Endothelial cell of umbilical vein (primary cell): ENCODE results near the gene KIF4A.

ENCODE experiments used
- CTCF ChIP-seq, 2 donors: IDR thresholded peaks; 1 replicate in 1 of 2; 2 replicates in 1 of 2; pipeline ENCODE4 v1.5.1; 2011; ENCODE audit warnings: low read length in 2 of 2, mild to moderate bottlenecking in 2 of 2, moderate library complexity in 2 of 2, control low read depth in 1 of 2, inconsistent platforms in 1 of 2, low read depth in 1 of 2; ENCODE audit not compliant: insufficient read depth in 1 of 2; ENCODE audit errors: extremely low read depth in 1 of 2
- EZH2 ChIP-seq: IDR thresholded peaks from 2 replicates; pipeline ENCODE4 v1.6.1; 2012; ENCODE audit warnings: borderline replicate concordance, low read depth, mild to moderate bottlenecking, moderate library complexity, low read length, inconsistent platforms; ENCODE audit not compliant: severe bottlenecking
- FOS ChIP-seq: IDR thresholded peaks from 2 replicates; pipeline ENCODE4 v1.6.1; 2011; ENCODE audit warnings: mild to moderate bottlenecking, low read length, moderate library complexity, borderline replicate concordance; ENCODE audit not compliant: insufficient read depth
- GATA2 ChIP-seq: IDR thresholded peaks from 2 replicates; pipeline ENCODE4 v1.7.0; 2011; ENCODE audit warnings: low read depth, mild to moderate bottlenecking, moderate library complexity, mixed read lengths, low read length; ENCODE audit not compliant: insufficient read length, insufficient read depth
- MAX ChIP-seq: IDR thresholded peaks from 2 replicates; pipeline ENCODE4 v1.6.1; 2011; ENCODE audit not compliant: insufficient read depth, insufficient read length
- MYC ChIP-seq: IDR thresholded peaks from one replicate; pipeline ENCODE4 v1.6.1; 2011; ENCODE audit warnings: mild to moderate bottlenecking, low read depth, low read length
- POLR2AphosphoS5 ChIP-seq: IDR thresholded peaks from 2 replicates; pipeline ENCODE4 v1.6.1; 2012; ENCODE audit warnings: low read depth, mild to moderate bottlenecking, control low read depth, low read length, moderate library complexity; ENCODE audit not compliant: insufficient read depth

GRCh38 chrX:70468709-70469108 lies 178.8 kb downstream of the KIF4A start:
- TF ChIP-seq EZH2 (no peak), CTCF (IDR thresholded peaks at IDR 0.05; ENCODE audit: extremely low read depth in 1 of 2, insufficient read depth in 1 of 2, low read depth in 1 of 2, low read length in 2 of 2) (no peak), MAX (no peak), POLR2AphosphoS5 (no peak), MYC (no peak), FOS (no peak), GATA2 (no peak)
